Activated CD4-positive, alpha-beta T cell treated with anti-CD3 and anti-CD28 coated beads, Interleukin-2, Interleukin-4, amounts not matched to agents 100 ng/mL and 50 ng/mL, durations not matched to agents 16 hours and 8 hours (primary cell): ENCODE measurements around the gene CHKB.
"Not testable (repeated sequence)": the region's sequence is repeated elsewhere in the genome, so short reads cannot be mapped to it uniquely, and the experiment has no call there.

ENCODE experiments used
- DNase-seq: peaks from one replicate; pipeline ENCODE4 v3.0.0-alpha.2; 2020; ENCODE audit warnings: low spot score

CHKB gene

GRCh38 chr22:50548040-50548920 is 34.4 kb downstream of the CHKB start:
- DNase-seq: no peak

- no peak for DNase-seq
Observed at GRCh38 chr22:50547263-50547985, 35.2 kb downstream of the CHKB start.

GRCh38 chr22:50546326-50547262 is 36.1 kb downstream of the CHKB start:
- DNase-seq: no peak

- peak; percentile 54 for DNase-seq
Observed at GRCh38 chr22:50545522-50546325, 36.9 kb downstream of the CHKB start, which contains the start of gene KLHDC7B. KLHDC7B (plus strand) TSS chr22:50545899; CDS start chr22:50546244, 345 bp downstream.

GRCh38 chr22:50544746-50545253 is 37.8 kb downstream of the CHKB start:
- DNase-seq: no peak

- peak; percentile 89 for DNase-seq
Observed at GRCh38 chr22:50544078-50544745, 38.4 kb downstream of the CHKB start.

- DNase-seq: peak; percentile 86
Observed at GRCh38 chr22:50542416-50542927, 40.2 kb downstream of the CHKB start.

- DNase-seq: peak; percentile 88
Observed at GRCh38 chr22:50541667-50542026, 41.0 kb downstream of the CHKB start.

GRCh38 chr22:50540381-50540780 is 42.3 kb downstream of the CHKB start:
- no peak for DNase-seq

GRCh38 chr22:50537765-50538164 is 44.9 kb downstream of the CHKB start:
- DNase-seq: no peak

GRCh38 chr22:50536226-50536625 is 46.4 kb downstream of the CHKB start:
- no peak for DNase-seq

- no peak for DNase-seq
Observed at GRCh38 chr22:50535113-50535512, 47.5 kb downstream of the CHKB start.

GRCh38 chr22:50533856-50534711 is 48.6 kb downstream of the CHKB start:
- not testable (repeated sequence) for DNase-seq

- no peak for DNase-seq
Observed at GRCh38 chr22:50532824-50533796, 49.5 kb downstream of the CHKB start.

GRCh38 chr22:50531962-50532674 is 50.5 kb downstream of the CHKB start:
- DNase-seq: no peak

GRCh38 chr22:50531546-50531961 is 51.1 kb downstream of the CHKB start:
- DNase-seq: peak; percentile 71

GRCh38 chr22:50530877-50531545 is 51.6 kb downstream of the CHKB start:
- DNase-seq: peak; percentile 90
